Small intestine (tissue), 7 donors: Measurements from ENCODE around the gene ENO2. TPM values are rescaled to one million over a fixed set of nuclear protein-coding genes. Genes with fewer than 3 reads are reported as not detected.

Experiments
- DNase-seq, 2 donors: peaks; one replicate each; pipeline versions ENCODE4 v3.0.0 to v3.0.0-alpha.2; 2013
- FAIRE-seq: peaks from 2 replicates; lab custom pipeline; 2012; peaks lifted over from hg19 to GRCh38; lab: Jason Lieb, UNC
- H3K27ac ChIP-seq, 3 donors: one replicate each; pipeline ENCODE4 v1.5.1; 2013; ENCODE audit warnings: low read length in 2 of 3, mild to moderate bottlenecking in 2 of 3, control low read depth in 1 of 3, inconsistent platforms in 1 of 3, low read depth in 1 of 3, moderate library complexity in 1 of 3
- H3K27me3 ChIP-seq, 3 donors: one replicate each; pipeline ENCODE4 v1.6.1; 2013; ENCODE audit warnings: low read length in 3 of 3, inconsistent platforms in 1 of 3; ENCODE audit not compliant: control insufficient read depth in 3 of 3, insufficient read depth in 3 of 3
- H3K36me3 ChIP-seq, 3 donors: one replicate each; pipeline ENCODE4 v1.6.1; 2013; ENCODE audit warnings: low read length in 3 of 3, inconsistent platforms in 1 of 3, low read depth in 1 of 3, mild to moderate bottlenecking in 1 of 3, moderate library complexity in 1 of 3; ENCODE audit not compliant: control insufficient read depth in 3 of 3, insufficient read depth in 2 of 3
- H3K4me1 ChIP-seq, 3 donors: one replicate each; pipeline ENCODE4 v1.6.1; 2013; ENCODE audit warnings: low read length in 2 of 3, inconsistent platforms in 1 of 3, low read depth in 1 of 3, mild to moderate bottlenecking in 1 of 3, moderate library complexity in 1 of 3; ENCODE audit not compliant: control insufficient read depth in 3 of 3, insufficient read depth in 2 of 3
- H3K4me3 ChIP-seq, 3 donors: one replicate each; pipeline ENCODE4 v1.5.1; 2013; ENCODE audit warnings: low read length in 3 of 3, control low read depth in 1 of 3, inconsistent platforms in 1 of 3, low read depth in 1 of 3, mild to moderate bottlenecking in 1 of 3, moderate library complexity in 1 of 3
- H3K9me3 ChIP-seq, 2 donors: one replicate each; pipeline ENCODE4 v1.6.1; 2013; ENCODE audit warnings: low read depth in 1 of 2, low read length in 1 of 2; ENCODE audit not compliant: control insufficient read depth in 2 of 2, insufficient read depth in 1 of 2
- WGBS, 3 donors: extraction: QIAGEN DNeasy Blood & Tissue Kit; methylation state at CpG; one replicate each; pipeline ENCODE4 v1.1.7; 2013; 5-methylcytosine and 5-hydroxymethylcytosine counted together
- polyA plus RNA-seq, 4 donors: library from polyadenylated mRNA; stranded (reverse) in 3 of 4; unstranded in 1 of 4; fragments of 200-250 nt in 3 of 4; fragments of 120-200 nt in 1 of 4; gene quantifications; one replicate each; pipeline versions ENCODE4 v1.2.1 to v1.2.3, GENCODE V29; 2013
- donor health status: healthy with polysubstance abuse.
- donor health status: control.
- donor health status: control.
- donor health status: Bipolar disorder and iron deficiency.
- donor health status: healthy.

Gene ENO2
- polyA plus RNA-seq, 4 donors = 0.67 to 19.1 (median 3.1) TPM

DNA sequence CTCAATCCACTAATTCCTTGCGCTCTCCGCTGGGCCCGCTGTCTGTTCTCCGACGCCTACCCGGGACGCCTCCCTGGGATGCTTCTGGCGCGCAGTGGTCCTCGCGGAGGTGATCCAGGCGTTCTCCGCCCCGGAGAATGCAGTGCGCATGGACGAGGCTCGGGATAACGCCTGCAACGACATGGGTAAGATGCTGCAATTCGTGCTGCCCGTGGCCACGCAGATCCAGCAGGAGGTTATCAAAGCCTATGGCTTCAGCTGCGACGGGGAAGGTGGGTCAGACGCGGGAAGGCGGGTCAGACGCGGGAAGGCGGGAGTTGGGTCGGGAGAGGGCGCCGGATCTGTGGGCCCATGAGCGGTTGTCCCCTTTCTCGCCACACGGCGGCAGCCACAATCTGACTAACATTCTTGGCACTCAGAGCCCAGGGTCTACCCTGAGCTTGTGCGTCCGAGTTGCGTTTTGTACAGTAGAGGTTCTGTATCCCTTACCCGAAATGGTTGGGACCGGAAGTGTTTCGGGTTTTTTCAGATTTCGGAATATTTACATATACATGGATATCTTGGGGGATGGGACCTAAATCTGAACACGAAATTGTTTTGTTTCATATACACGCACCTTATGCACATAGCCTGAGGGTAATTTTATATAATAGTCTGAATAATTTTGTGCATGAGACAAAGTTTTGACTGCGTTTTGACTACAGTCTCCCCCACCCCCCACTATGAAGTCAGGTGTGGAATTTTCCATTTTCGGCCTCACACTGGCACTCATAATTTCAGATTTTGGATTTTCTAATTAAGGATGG, 30.2 kb downstream of the ENO2 start:
- no peaks in the 10 kb centered on the region for H3K9me3 ChIP-seq
- DNase-seq (peak; percentile 95), FAIRE-seq (no peak)
- peaks cover 0 to 43% (median 2%) of the 10 kb centered on the region in 3 donors for H3K36me3 ChIP-seq
- H3K27ac ChIP-seq = peak overlapping the region; percentile 94 to 99 (median 98)
- peaks cover 4 to 23% (median 5%) of the 10 kb centered on the region in 3 donors for H3K4me1 ChIP-seq
- 1 to 3% (median 2%) methylated on average over 48 of the region's 48 CpGs for WGBS, 3 donors
- H3K27me3 ChIP-seq = no peaks in the 10 kb centered on the region
- peak overlapping the region; percentile 46 to 75 (median 55) for H3K4me3 ChIP-seq

DNA sequence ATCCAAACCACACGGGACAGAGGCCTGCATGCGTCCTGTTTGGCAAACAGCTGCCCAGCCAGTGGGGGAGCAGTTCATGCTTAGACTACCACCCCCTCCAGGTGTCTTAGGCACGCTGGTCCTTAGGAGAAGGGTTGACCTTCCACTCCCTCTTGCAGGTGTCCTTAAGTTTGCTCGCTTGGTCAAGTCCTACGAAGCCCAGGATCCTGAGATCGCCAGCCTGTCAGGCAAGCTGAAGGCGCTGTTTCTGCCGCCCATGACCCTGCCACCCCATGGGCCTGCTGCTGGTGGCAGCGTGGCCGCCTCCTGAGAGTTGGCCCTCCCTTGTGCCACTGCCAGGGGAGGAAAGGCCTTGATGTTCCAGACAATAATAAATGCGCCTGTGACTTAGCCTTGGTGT, 31.2 kb downstream of the ENO2 start:
- Histone ChIP-seq H3K27me3 (no peaks in the 10 kb centered on the region), H3K9me3 (no peaks in the 10 kb centered on the region), H3K4me3 (peak overlapping the region in 2 of 3 donors; percentile 32 to 60), H3K4me1 (peaks cover 4 to 23% (median 5%) of the 10 kb centered on the region in 3 donors), H3K36me3 (peaks cover 0 to 32% (median 2%) of the 10 kb centered on the region in 3 donors), H3K27ac (peak overlapping the region; percentile 82 to 99 (median 92))
- FAIRE-seq = no peak
- 46 to 65% (median 50%) methylated on average over 11 of the region's 11 CpGs for WGBS, 3 donors
- no peak for DNase-seq

DNA sequence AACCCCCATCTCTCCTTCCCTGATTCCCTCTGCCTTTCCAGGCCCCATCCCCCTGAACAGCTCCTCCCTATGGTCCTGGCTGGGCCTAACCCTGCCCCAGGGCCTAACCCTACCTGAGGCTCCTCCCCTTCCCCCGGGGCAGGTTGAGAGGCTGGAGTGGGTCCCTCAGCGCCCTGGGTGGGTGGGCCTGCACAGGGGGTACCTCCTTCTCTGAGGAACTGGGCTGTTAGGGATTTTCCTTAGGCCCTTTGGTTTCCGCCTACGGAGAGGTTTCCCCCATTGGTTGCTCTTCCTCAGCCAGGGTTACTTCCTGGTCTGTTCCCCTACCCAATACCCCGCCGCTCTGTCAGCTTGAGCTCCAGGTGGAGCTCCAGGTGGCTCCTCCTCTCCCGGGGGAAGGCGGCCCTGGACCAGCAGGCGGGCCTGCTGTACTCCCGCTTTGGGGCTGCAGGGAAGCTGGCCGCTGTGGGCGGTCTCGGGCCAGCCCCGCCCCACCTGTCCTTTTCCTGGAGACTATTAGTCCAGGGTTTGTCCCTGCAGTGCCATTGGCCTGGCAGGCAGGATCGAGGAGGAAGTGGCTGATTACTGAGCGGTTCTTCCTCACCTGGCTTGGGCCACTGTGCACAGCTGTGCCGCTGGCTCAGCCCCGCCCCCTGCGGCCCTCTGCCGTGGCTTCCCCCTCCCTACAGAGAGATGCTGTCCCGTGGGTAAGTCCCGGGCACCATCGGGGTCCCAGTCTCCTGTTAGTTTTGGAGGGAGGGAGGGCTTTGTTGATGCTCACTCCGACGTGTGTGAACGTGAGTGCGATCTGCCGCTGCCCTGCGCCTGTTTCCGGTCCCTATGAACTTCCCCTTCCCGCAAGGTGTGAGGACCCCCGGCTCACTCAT, 31.9 kb downstream of the ENO2 start:
- FAIRE-seq (no peak), DNase-seq (peak; percentile 98)
- H3K9me3 ChIP-seq = no peaks in the 10 kb centered on the region
- peak overlapping the region; percentile 82 to 99 (median 92) for H3K27ac ChIP-seq
- H3K36me3 ChIP-seq = peaks cover 0 to 28% (median 2%) of the 10 kb centered on the region in 3 donors
- WGBS, 3 donors = 3 to 21% (median 4%) methylated on average over 29 to 32 of the region's 32 CpGs
- peaks cover 4 to 23% (median 5%) of the 10 kb centered on the region in 3 donors for H3K4me1 ChIP-seq
- peak overlapping the region in 2 of 3 donors; percentile 50 to 60 for H3K4me3 ChIP-seq
- H3K27me3 ChIP-seq = no peaks in the 10 kb centered on the region

DNA sequence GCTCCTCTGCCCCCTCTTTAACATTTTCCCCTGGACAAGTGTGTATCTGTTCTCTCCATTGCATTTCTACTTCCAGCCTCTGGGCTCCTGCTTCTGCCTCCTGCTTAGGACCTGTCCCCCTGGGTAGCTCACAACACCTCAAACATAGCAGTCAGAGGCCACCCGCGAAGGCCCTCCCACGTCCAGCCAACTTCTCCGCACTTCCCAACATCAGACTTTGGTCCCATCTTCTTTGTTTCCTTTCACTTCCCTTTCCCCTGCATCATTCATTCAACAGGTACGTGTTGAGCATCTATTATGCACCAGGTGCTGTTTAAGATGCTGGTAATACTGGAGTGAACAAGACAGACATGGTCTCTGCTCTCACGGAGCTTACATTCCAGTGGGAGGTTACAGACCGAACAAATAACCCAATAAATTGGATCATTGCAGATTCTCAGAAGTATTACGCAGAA, 32.6 kb downstream of the ENO2 start:
- Histone ChIP-seq H3K27me3 (no peaks in the 10 kb centered on the region), H3K4me3 (peak overlapping the region in 2 of 3 donors; percentile 50 to 60), H3K9me3 (no peaks in the 10 kb centered on the region), H3K4me1 (peaks cover 4 to 23% (median 5%) of the 10 kb centered on the region in 3 donors), H3K27ac (peak overlapping the region; percentile 38 to 99 (median 62)), H3K36me3 (peaks cover 0 to 26% (median under 1%) of the 10 kb centered on the region in 3 donors)
- FAIRE-seq (no peak), DNase-seq (peak in 1 of 2 donors; percentile 35)
- WGBS, 3 donors = 28 to 52% (median 38%) methylated on average over 8 of the region's 8 CpGs

- Histone ChIP-seq H3K27ac (no peak overlapping the region), H3K27me3 (no peaks in the 10 kb centered on the region), H3K4me1 (peaks cover 4 to 23% (median 5%) of the 10 kb centered on the region in 3 donors), H3K36me3 (peaks cover 0 to 27% (median 0%) of the 10 kb centered on the region in 3 donors), H3K9me3 (no peaks in the 10 kb centered on the region), H3K4me3 (no peak overlapping the region)
- 83 to 87% (median 85%) methylated on average over 8 of the region's 8 CpGs for WGBS, 3 donors
- FAIRE-seq (no peak), DNase-seq (no peak)
Observed at GRCh38 chr12:6947615-6948014, 33.2 kb downstream of the ENO2 start.

- Histone ChIP-seq H3K27me3 (no peaks in the 10 kb centered on the region), H3K9me3 (no peaks in the 10 kb centered on the region), H3K4me3 (no peak overlapping the region), H3K36me3 (peaks cover 0 to 41% (median 0%) of the 10 kb centered on the region in 3 donors), H3K4me1 (peaks cover 4 to 20% (median 5%) of the 10 kb centered on the region in 3 donors), H3K27ac (peak overlapping the region in 2 of 3 donors; percentile 39 to 78)
- 66 to 73% (median 71%) methylated on average over 14 to 15 of the region's 15 CpGs for WGBS, 3 donors
- DNase-seq = no peak
- no peak for FAIRE-seq
Observed at GRCh38 chr12:6948873-6949594, 34.7 kb downstream of the ENO2 start.

- peaks cover 0 to 52% (median 0%) of the 10 kb centered on the region in 3 donors for H3K36me3 ChIP-seq
- H3K4me3 ChIP-seq = peak overlapping the region in 1 of 3 donors; percentile 66
- H3K9me3 ChIP-seq = no peaks in the 10 kb centered on the region
- DNase-seq (no peak), FAIRE-seq (no peak)
- WGBS, 3 donors = 61 to 79% (median 75%) methylated on average over 1 of the region's 1 CpG
- peak overlapping the region in 2 of 3 donors; percentile 22 to 87 for H3K27ac ChIP-seq
- H3K27me3 ChIP-seq = no peaks in the 10 kb centered on the region
- peaks cover 1 to 10% (median 3%) of the 10 kb centered on the region in 3 donors for H3K4me1 ChIP-seq
Observed at GRCh38 chr12:6950401-6950801, 36.0 kb downstream of the ENO2 start.
